ENCODE data around the gene FLRT2. TPM values are rescaled to one million over a fixed set of nuclear protein-coding genes. Genes with fewer than 3 reads are reported as not detected.
A peak's percentile ranks its signal among the peaks of the same experiment; 100 is the strongest.

The FLRT2 gene
- polyA plus RNA-seq, 2 of the 4 experiments (the other 2 are of a cell fraction), result 6.8 to 7.5 TPM

- ATAC-seq (peak; percentile 48 to 53), DNase-seq (ENCODE audit: low read depth in 1 of 2, low spot score in 1 of 2) (peak; percentile 32 to 79)
Measured at GRCh38 chr14:85531587-85532373, 1.8 kb downstream of the FLRT2 start.

More at GRCh38 chr14:85531587-85532373, 1.8 kb downstream of the FLRT2 start:
- ChIA-PET CTCF (interaction anchor here (1.5 kb wide), 1 partner anchor 80 kb away, joined by 3 read pairs; no protein-coding TSS in a partner anchor), POLR2A (interaction anchor here (1.0 kb wide), 1 partner anchor 113 kb away, joined by 3 read pairs; no protein-coding TSS in a partner anchor)
- WGBS (ENCODE audit: missing lambda C conversion rate), result 2% methylated on average over 57 of the region's 61 CpGs
- H3K4me1 ChIP-seq, result peaks cover 22% of the 10 kb centered on the region
- TF ChIP-seq, protein P1, sequence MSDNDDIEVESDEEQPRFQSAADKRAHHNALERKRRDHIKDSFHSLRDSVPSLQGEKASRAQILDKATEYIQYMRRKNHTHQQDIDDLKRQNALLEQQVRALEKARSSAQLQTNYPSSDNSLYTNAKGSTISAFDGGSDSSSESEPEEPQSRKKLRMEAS (IDR thresholded peaks at IDR 0.05), result peak; percentile 83
- TF ChIP-seq, protein P2, sequence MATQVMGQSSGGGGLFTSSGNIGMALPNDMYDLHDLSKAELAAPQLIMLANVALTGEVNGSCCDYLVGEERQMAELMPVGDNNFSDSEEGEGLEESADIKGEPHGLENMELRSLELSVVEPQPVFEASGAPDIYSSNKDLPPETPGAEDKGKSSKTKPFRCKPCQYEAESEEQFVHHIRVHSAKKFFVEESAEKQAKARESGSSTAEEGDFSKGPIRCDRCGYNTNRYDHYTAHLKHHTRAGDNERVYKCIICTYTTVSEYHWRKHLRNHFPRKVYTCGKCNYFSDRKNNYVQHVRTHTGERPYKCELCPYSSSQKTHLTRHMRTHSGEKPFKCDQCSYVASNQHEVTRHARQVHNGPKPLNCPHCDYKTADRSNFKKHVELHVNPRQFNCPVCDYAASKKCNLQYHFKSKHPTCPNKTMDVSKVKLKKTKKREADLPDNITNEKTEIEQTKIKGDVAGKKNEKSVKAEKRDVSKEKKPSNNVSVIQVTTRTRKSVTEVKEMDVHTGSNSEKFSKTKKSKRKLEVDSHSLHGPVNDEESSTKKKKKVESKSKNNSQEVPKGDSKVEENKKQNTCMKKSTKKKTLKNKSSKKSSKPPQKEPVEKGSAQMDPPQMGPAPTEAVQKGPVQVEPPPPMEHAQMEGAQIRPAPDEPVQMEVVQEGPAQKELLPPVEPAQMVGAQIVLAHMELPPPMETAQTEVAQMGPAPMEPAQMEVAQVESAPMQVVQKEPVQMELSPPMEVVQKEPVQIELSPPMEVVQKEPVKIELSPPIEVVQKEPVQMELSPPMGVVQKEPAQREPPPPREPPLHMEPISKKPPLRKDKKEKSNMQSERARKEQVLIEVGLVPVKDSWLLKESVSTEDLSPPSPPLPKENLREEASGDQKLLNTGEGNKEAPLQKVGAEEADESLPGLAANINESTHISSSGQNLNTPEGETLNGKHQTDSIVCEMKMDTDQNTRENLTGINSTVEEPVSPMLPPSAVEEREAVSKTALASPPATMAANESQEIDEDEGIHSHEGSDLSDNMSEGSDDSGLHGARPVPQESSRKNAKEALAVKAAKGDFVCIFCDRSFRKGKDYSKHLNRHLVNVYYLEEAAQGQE (IDR thresholded peaks at IDR 0.05), result peak; percentile 74
- TF ChIP-seq FOSB (CRISPR knock-in tag; IDR thresholded peaks at IDR 0.05), result no peak
- TF ChIP-seq CTCF (IDR thresholded peaks at IDR 0.05), result peak; percentile 32; the same call in 2 of the 3 replicates
- TF ChIP-seq E2F6 (IDR thresholded peaks at IDR 0.05; ENCODE audit: borderline replicate concordance, low read depth), result peak; percentile 62
- TF ChIP-seq SMC3 (IDR thresholded peaks at IDR 0.05), result peak; percentile 55; the same call in 2 of the 3 replicates
- TF ChIP-seq RARB (CRISPR knock-in tag; IDR thresholded peaks at IDR 0.05), result no peak
- peak; percentile 61 to 72 for TF ChIP-seq RAD21 (conservative IDR thresholded peaks at IDR 0.05 in 1 of 2, IDR thresholded peaks at IDR 0.05 in 1 of 2)
- TF ChIP-seq HDAC2 (IDR thresholded peaks at IDR 0.05), result peak; percentile 48; the same call in 1 of the 2 replicates
- TF ChIP-seq, protein P3, sequence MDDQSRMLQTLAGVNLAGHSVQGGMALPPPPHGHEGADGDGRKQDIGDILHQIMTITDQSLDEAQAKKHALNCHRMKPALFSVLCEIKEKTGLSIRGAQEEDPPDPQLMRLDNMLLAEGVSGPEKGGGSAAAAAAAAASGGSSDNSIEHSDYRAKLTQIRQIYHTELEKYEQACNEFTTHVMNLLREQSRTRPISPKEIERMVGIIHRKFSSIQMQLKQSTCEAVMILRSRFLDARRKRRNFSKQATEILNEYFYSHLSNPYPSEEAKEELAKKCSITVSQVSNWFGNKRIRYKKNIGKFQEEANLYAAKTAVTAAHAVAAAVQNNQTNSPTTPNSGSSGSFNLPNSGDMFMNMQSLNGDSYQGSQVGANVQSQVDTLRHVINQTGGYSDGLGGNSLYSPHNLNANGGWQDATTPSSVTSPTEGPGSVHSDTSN (IDR thresholded peaks at IDR 0.05), result no peak
- TF ChIP-seq CBX8 (IDR thresholded peaks at IDR 0.05), result no peak
- peak; percentile 77 for TF ChIP-seq CHD2 (IDR thresholded peaks at IDR 0.05; ENCODE audit: low read length, partially characterized antibody)
- no peak for TF ChIP-seq HOXA7 (CRISPR knock-in tag; IDR thresholded peaks at IDR 0.05)
- 0 out of 2 replicates have a peak, but pooled peaks have one; percentile 3 for TF ChIP-seq POLR2A (IDR thresholded peaks at IDR 0.05; ENCODE audit: low read length)
- TF ChIP-seq BHLHE40 (IDR thresholded peaks at IDR 0.05; ENCODE audit: low read depth, low read length), result no peak
- H3K9me3 ChIP-seq, result no peaks in the 10 kb centered on the region
- H3K4me2 ChIP-seq, result peak overlapping the region; percentile 85
- peak overlapping the region; percentile 51 for H3K4me3 ChIP-seq
- no peak for FAIRE-seq
- H3K27ac ChIP-seq, result peak overlapping the region; percentile 58 to 86
